Measurements from ENCODE around the gene ARPP19. TPM values are rescaled to one million over a fixed set of nuclear protein-coding genes. Genes with fewer than 3 reads are reported as not detected.

ARPP19 gene
- polyA plus RNA-seq, 1 of the 3 experiments (the other 2 are of a cell fraction): 29.0 TPM

- Histone ChIP-seq H3K9me2 (no peaks in the 10 kb centered on the region), H3K27me3 (ENCODE audit: insufficient read depth) (no peaks in the 10 kb centered on the region), H3K4me3 (ENCODE audit: low read depth in 2 of 2, low read length in 1 of 2) (no peak overlapping the region), H3K4me2 (no peak overlapping the region), H3K79me2 (ENCODE audit: insufficient read depth) (no peaks in the 10 kb centered on the region), H3K27ac (ENCODE audit: low read depth in 2 of 2, low read length in 1 of 2) (no peak overlapping the region), H3K4me1 (ENCODE audit: control insufficient read depth in 1 of 2, insufficient read depth in 2 of 2, low read depth in 1 of 2, low read length in 1 of 2) (no peaks in the 10 kb centered on the region), H4K20me1 (ENCODE audit: insufficient read depth) (no peaks in the 10 kb centered on the region), H3K9me3 (no peaks in the 10 kb centered on the region), H3K9ac (no peak overlapping the region), H3F3A (replicated peaks; ENCODE audit: insufficient read depth) (no peaks in the 10 kb centered on the region), H2AFZ (ENCODE audit: low read depth) (no peak overlapping the region), H3K36me3 (replicated peaks in 1 of 2; ENCODE audit: control insufficient read depth in 1 of 2, insufficient read depth in 2 of 2, low read length in 1 of 2) (peaks cover 35 to 51% of the 10 kb centered on the region in 2 experiments)
- ChIA-PET POLR2A (no interaction called here), CTCF (no interaction called here)
- no peak for DNase-seq
- TF ChIP-seq SIN3A (IDR thresholded peaks at IDR 0.05; ENCODE audit: borderline replicate concordance, low read depth, low read length): no peak
- no peak for TF ChIP-seq NFIC (IDR thresholded peaks at IDR 0.05; ENCODE audit: borderline replicate concordance)
- no peak for TF ChIP-seq FOXJ3 (CRISPR knock-in tag; IDR thresholded peaks at IDR 0.05)
- no peak for TF ChIP-seq TCF12 (IDR thresholded peaks at IDR 0.05)
- no peak for TF ChIP-seq EZH2phosphoT487 (IDR thresholded peaks at IDR 0.05; ENCODE audit: borderline replicate concordance, low read depth)
- no peak for TF ChIP-seq TEAD4 (IDR thresholded peaks at IDR 0.05; ENCODE audit: borderline replicate concordance, insufficient read depth)
- no peak for TF ChIP-seq MEF2A (IDR thresholded peaks at IDR 0.05; ENCODE audit: borderline replicate concordance, low read depth)
- no peak for TF ChIP-seq CHD2 (IDR thresholded peaks at IDR 0.05; ENCODE audit: low read length, partially characterized antibody)
- TF ChIP-seq, protein P1, sequence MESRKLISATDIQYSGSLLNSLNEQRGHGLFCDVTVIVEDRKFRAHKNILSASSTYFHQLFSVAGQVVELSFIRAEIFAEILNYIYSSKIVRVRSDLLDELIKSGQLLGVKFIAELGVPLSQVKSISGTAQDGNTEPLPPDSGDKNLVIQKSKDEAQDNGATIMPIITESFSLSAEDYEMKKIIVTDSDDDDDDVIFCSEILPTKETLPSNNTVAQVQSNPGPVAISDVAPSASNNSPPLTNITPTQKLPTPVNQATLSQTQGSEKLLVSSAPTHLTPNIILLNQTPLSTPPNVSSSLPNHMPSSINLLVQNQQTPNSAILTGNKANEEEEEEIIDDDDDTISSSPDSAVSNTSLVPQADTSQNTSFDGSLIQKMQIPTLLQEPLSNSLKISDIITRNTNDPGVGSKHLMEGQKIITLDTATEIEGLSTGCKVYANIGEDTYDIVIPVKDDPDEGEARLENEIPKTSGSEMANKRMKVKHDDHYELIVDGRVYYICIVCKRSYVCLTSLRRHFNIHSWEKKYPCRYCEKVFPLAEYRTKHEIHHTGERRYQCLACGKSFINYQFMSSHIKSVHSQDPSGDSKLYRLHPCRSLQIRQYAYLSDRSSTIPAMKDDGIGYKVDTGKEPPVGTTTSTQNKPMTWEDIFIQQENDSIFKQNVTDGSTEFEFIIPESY (IDR thresholded peaks at IDR 0.05; ENCODE audit: borderline replicate concordance, low read depth): no peak
- no peak for TF ChIP-seq NRF1 (IDR thresholded peaks at IDR 0.05; ENCODE audit: low read depth, low read length)
- TF ChIP-seq EP300 (IDR thresholded peaks at IDR 0.05; ENCODE audit: borderline replicate concordance in 1 of 2, low read depth in 1 of 2, low read length in 1 of 2): no peak
- no peak for TF ChIP-seq RAD21 (IDR thresholded peaks at IDR 0.05; ENCODE audit: low read length)
- no peak for TF ChIP-seq GATA2 (CRISPR knock-in tag; IDR thresholded peaks at IDR 0.05)
- TF ChIP-seq USF1 (IDR thresholded peaks at IDR 0.05; ENCODE audit: borderline replicate concordance, low read depth): no peak
- TF ChIP-seq IRF3 (IDR thresholded peaks at IDR 0.05; ENCODE audit: low read depth, low read length): no peak
- no peak for TF ChIP-seq USF2 (IDR thresholded peaks at IDR 0.05; ENCODE audit: borderline replicate concordance, low read depth, low read length)
- TF ChIP-seq POLR2AphosphoS5 (IDR thresholded peaks at IDR 0.05; ENCODE audit: low read depth, low read length): no peak
- no peak for TF ChIP-seq GABPA (IDR thresholded peaks at IDR 0.05; ENCODE audit: low read depth)
- TF ChIP-seq, protein P2, sequence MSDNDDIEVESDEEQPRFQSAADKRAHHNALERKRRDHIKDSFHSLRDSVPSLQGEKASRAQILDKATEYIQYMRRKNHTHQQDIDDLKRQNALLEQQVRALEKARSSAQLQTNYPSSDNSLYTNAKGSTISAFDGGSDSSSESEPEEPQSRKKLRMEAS (IDR thresholded peaks at IDR 0.05; ENCODE audit: low read depth): no peak
- WGBS (ENCODE audit: low lambda C conversion rate): 89% methylated on average over 7 of the region's 7 CpGs
These were observed 15.6 kb upstream of the ARPP19 start for GRCh38 chr15:52584414-52584813.
